NCI-H1694 treated with DMSO at 0.1 percent for 48 hours (cell line): ENCODE data around the gene XPO1.
"Not testable (repeated sequence)": the region's sequence is repeated elsewhere in the genome, so short reads cannot be mapped to it uniquely, and the experiment has no call there.

ENCODE experiments used
- DNase-seq: peaks from one replicate; lab custom pipeline; 2025; lab: John Stamatoyannopoulos, UW

XPO1 gene

DNA sequence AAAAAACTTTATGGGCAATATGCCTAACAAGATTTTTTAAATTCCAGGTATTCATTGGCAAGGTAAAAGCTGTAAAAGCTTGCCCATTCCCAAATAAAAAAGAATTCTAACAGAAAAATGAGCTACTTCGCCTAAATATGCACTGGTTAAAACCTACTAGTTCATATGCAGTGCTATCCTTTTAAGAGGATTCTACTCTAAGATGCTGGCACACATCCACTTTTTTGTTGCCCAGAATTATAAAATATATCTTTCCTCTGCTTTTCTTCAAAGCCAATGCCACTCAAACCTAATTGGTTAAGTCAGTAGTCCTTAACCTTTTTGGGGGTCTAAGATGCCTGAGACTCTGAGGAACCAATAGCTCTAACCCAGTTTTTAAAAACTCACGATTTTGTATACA, 3.2 kb downstream of the XPO1 start:
- DNase-seq: no peak

- no peak for DNase-seq
Measured at GRCh38 chr2:61530749-61531148, 7.4 kb downstream of the XPO1 start.

DNA sequence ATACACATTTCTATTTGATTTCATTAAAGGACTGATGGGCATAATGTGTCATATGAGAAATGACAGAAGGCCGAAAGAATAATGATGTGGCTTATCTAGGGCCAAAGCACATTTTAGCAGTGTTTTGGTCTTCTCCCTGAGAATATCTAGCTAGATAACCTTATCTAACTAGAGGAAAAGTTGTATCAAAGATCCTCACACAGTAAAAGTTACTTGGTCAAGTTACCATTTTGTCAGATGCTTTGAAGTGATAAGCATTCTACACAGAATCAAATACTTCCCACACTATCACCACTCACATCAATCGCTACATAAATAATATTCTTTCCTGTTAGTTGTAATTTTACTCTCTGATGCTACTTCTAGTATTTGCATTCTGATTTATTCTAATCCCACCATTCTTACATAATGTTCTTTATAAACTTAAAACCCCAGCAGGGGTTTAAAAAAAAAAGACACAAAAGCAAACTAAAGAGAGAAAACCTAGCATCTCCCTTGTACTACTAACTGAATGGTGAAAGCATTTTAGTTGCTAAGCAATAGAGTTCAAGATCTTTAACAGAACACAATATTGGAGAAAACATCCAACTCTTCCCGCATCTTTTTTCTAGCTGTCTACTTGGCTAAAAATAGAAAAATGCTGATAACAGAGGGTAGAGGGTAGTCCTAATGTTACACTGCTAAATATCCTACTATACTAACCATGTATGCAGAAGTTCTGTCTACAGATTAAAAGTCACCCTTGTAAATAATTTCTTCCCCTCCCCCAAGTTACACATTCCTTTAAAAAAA, 8.0 kb downstream of the XPO1 start:
- no peak for DNase-seq

- DNase-seq: no peak
Measured at GRCh38 chr2:61520261-61520660, 17.9 kb downstream of the XPO1 start.

DNA sequence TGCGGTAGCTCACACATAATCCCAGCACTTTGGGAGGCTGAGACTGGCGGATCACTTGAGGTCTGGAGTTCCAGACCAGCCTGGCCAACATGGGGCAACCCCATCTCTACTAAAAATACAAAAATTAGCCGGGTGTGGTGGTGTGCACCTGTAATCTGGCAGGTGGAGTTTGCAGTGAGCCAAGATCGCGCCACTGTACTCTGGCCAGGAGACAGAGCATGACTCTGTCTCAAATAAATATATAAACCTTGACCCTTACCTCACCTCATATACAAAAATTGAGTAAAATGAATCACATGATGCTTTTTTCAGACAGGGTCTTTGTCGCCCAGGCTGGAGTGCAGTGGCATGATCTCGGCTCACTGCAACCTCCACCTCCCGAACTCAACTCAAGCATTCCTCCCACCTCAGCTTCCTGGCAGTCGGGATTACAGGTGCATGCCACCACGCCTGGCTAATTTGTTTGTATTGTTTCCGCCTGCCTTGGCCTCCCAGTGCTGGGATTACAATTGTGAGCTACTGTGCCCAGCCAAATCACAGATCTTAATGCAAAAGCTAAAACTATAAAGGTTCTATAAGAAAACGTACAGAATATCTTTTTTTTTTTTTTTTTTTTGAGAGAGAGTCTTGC, 25.3 kb downstream of the XPO1 start:
- DNase-seq: no peak

GRCh38 chr2:61510674-61511671, 27.2 kb downstream of the XPO1 start:
- DNase-seq: no peak

- no peak for DNase-seq
Measured at GRCh38 chr2:61504949-61505348, 33.2 kb downstream of the XPO1 start.

GRCh38 chr2:61499060-61499459, 39.1 kb downstream of the XPO1 start:
- DNase-seq: no peak

DNA sequence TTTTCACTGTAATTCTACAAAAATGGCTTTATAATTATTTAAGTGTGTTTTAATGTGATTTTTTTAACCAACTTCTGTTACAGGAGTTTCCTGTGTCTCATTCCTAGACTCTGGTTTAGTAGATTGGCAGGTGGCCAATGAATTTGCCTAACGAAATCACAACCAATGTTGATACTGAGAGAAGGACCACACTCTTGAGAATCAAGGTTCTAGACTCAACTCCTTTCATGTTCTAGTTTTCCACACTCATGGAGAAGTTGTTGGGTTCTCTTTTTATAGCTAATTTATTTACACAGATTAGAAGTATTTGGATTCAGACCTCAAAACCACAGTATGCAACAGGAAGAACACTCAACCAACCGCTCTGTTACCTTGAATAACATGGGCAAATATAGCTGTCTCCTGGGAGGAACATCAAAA, 44.6 kb downstream of the XPO1 start:
- DNase-seq: no peak

DNA sequence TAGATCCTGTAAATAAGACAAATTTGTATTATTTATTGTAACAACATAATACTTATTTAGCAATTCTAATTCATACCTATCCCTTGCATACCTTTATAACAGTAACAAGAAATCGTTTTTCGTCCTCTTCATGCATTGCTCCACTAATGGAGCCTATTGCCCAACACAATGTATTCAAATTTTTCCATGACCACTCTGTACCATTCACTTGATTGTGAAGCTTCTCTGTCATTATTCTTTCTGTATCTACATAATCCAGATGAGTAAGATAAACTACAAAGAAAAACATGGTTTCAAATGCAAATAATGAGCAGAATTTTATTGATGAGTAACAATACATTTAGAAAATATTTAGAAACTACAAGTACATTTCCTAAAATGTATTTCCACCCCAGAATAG, 45.7 kb downstream of the XPO1 start:
- DNase-seq: no peak

GRCh38 chr2:61485281-61485680, 52.9 kb downstream of the XPO1 start:
- no peak for DNase-seq

DNA sequence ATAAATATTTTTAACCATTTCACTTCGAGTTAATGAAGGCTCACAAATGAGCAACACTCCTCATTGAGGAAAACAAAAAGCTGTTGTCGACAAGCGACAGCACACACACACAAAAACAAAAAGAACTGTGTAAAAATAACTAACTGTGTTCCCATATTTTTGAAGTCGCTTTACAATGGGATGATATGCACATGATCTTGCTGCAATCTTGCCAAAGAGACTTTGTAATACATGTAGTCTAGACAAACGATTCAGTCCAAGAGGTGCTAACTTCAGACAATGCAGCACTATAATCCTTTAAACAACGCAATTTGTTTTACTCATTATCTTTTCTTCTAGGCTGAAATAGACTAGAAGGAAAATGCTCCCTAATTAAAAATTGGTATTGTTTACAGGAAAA, 60.1 kb downstream of the XPO1 start:
- DNase-seq: no peak

DNA sequence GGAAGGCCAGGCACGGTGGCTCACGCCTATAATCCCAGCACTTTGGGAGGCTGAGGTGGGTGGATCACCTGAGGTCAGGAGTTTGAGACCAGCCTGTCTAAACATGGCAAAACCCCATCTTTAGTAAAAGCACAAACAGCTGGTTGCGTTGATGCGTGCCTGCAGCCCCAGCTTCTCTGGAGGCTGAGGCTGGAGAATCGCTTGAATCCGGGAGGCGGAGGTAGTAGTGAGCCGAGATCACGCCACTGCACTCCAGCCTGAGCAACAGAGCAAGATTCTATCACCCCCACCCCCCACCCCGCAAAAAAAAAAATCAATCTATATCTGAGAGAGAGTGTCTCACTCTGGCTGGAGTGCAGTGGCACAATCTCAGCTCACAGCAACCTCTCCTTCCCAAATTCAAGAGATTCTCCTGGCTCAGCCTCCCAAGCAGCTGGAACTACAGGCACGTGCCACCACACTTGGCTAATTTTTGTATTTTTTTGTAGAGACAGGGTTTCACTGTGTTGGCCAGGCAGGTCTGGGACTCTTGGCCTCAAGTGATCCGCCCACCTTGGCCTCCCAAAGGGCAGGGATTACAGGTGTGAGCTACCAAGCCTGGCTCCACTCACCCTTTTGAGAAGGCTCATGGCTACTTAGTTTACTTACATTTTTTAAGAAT, 61.1 kb downstream of the XPO1 start:
- DNase-seq: not testable (repeated sequence)

- peak; percentile 21 for DNase-seq
Measured at GRCh38 chr2:61471905-61472805, 66.0 kb downstream of the XPO1 start.

DNA sequence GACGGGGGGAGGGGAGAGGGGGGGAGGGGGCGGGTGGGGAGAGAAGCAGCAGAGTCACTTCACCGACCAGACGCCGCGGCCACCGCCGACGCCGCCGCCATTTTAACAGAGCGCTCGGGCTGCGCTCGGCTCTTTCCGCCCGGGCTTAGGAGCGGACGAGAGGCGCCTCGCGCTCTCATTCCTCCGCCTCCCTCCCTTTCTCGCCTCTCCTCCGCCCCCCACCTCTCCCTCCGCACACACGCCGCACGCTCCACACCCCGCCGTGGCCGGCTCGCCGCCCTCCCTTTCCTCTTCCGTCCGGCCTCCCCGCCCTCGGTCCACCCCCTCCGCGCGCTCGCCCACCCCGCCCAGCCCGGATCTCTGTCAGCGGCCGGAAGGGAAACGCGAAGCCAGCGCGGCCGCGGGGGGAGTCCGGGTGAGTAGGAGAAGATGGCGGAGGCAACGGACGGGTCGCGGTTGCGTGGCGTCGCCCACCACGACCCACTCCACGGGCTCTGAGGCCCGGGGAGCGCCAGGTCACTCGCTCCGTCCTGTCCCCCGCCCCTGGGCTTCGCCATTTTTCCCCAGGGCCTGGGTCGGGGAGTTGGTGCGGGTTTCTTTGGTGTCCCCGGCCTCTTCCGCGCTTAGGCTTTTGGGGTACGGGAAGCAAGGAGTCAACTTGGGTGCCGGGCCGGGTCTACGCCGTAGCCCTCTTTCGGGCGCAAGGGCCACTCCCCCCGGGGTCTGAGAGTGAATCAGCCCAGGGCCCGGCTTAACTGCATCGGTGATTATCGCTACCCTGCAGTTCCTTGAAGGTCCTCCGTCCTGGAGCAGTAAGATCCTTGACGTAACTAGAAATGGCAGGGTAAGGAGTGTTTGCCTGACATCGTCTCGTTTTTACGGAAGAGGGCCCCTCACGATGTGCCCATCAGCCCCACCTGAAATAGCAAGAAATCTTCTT, 66.9 kb downstream of the XPO1 start, which contains the start of gene USP34:
USP34 (minus strand) TSS at position 123 of the 940 bp plus-strand sequence. CDS start 395 bp downstream, outside the sequence.
- peak; percentile 78 for DNase-seq

DNA sequence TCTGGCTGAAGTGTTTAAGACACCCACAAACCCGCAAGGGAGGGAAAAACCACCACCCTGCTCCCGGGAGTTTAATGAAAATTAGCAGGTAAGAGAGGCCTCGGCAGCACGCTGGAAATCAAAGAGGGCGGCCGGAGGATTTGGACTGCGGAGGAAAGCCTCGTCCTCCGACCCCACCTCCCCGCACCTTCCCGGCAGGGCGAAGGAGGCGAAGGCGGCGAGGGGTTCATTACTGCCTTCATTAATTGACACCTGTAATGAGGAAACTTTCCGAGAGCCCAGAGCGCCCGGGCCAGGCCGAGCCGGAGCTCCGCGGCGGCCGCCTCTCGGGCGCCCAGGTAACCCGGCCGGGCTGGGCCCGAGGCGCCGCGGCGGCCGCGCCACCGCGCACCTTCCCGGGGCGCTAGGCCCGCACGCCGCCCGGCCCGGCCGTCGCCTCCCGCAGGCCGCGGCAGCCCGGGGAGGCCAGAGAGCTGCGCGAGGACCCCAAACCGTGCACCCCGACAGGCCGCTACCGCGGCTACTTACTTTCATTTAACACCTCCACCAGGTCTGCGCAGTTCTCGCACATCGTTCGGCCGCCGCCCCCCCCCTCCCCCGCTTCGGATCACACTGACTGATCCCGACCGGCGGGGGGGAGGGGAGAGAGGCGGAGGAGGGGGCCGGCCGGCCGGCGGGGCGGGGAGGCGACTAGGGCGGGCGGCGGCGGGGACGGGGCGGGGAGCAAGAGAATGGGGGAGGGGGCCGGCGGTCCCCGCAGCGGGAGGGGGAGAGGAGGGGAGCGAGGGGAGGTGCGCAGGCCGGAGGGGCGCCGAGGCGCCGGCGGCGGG, 67.8 kb downstream of the XPO1 start:
- peak; percentile 54 for DNase-seq

DNA sequence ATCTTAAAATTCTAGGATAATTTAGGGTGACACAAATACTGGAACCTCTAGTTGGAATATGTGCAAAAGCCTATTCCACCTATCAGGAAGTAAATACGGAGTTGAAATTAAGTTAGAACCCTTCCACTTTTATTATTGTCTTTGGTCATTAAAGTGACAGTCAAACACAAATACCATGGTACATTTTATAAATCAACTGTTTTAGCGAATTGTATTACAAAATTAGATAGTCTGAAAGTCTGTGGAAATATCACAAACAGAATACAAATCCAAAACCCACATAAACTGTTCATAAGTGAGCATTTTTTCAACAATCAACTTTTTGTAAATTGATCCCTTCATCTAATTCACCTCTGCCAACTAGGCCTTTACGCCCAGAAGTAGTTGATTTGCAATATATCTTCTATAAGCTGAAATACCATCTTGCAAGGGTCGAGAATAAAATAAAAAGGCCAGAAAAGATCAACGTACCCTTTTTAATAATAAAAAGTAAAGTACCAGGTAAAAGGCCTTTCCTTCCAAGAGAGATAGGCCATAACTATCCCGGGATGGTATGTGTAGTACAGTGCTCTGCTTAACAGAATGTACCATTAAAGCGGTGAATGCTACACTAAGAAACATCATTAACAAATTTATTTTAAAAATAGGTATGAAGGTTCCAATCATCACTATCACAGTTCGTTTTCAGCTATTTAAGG, 68.6 kb downstream of the XPO1 start:
- DNase-seq: peak; percentile 28

DNA sequence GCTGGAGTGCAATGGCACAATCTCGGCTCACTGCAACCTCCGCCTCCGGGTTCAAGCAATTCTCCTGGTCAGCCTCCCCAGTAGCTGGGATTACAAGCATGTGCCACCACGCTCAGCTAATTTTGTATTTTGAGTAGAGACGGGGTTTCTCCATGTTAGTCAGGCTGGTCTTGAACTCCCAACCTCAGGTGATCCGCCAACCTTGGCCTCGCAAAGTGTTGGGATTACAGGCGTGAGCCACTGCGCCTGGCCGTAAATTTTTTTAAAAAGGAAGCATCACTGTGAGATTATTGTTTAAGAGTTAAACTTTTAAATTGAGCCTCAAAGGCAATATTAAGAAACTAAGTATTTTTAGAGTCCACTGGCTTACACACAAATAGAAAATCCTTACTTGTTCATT, 69.9 kb downstream of the XPO1 start:
- not testable (repeated sequence) for DNase-seq
